Transverse colon (tissue), 3 donors: ENCODE data around the gene C1orf174.

Experiments used
- CTCF ChIP-seq, 5 experiments: fragments of 200-600 bp in 3 of 5; fragments of 450-650 bp in 2 of 5; sonication (generic) in 3 of 5; IDR thresholded peaks; 1 replicate in 2 of 5; 2 replicates in 3 of 5; pipeline ENCODE4 v1.5.1; 2016 to 2017; ENCODE audit warnings: antibody characterized with exemption in 5 of 5, inconsistent platforms in 3 of 5, mild to moderate bottlenecking in 2 of 5, moderate library complexity in 1 of 5
- EP300 ChIP-seq: sonication (generic); formaldehyde crosslinking; IDR thresholded peaks from one replicate; pipeline ENCODE4 v1.6.1; 2017; ENCODE audit warnings: antibody characterized with exemption, low read depth
- POLR2A ChIP-seq: fragments of 450-650 bp; IDR thresholded peaks from one replicate; pipeline ENCODE4 v1.6.1; 2016; ENCODE audit warnings: antibody characterized with exemption, mild to moderate bottlenecking, moderate library complexity

GRCh38 chr1:3911981-3912808 is 12.1 kb upstream of the C1orf174 start:
- TF ChIP-seq POLR2A (no peak), CTCF (IDR thresholded peaks at IDR 0.05) (no peak), EP300 (no peak)
